SK-N-SH (cell line): Measurements from ENCODE around the gene TRIM68.

Experiments used
- CHD2 ChIP-seq: fragments of 150-350 bp; IDR thresholded peaks from 2 replicates; pipeline ENCODE4 v1.6.1; 2018; ENCODE audit warnings: low read length; ENCODE audit not compliant: partially characterized antibody
- CTCF ChIP-seq: fragments of 200-600 bp; sonication (generic); IDR thresholded peaks from 2 replicates; pipeline ENCODE4 v1.6.1; 2017; ENCODE audit warnings: antibody characterized with exemption, mild to moderate bottlenecking, moderate library complexity
- GABPA ChIP-seq: IDR thresholded peaks from 2 replicates; pipeline ENCODE4 v1.4.0; 2012; ENCODE audit warnings: low read depth, mild to moderate bottlenecking
- JUND ChIP-seq: IDR thresholded peaks from 2 replicates; pipeline ENCODE4 v1.4.0; 2012
- NRF1 ChIP-seq: IDR thresholded peaks from 2 replicates; pipeline ENCODE4 v1.6.1; 2012; ENCODE audit warnings: low read depth, mild to moderate bottlenecking, low read length
- PBX3 ChIP-seq: IDR thresholded peaks from 2 replicates; pipeline ENCODE4; 2012
- REST ChIP-seq: IDR thresholded peaks from 2 replicates; pipeline ENCODE4 v1.6.1; 2012; ENCODE audit warnings: mild to moderate bottlenecking, low read depth, low read length, moderate library complexity

GRCh38 chr11:4644233-4644632 is 36.2 kb upstream of the TRIM68 start:
- TF ChIP-seq PBX3: no peak
- no peak for TF ChIP-seq CHD2
- TF ChIP-seq CTCF: no peak
- TF ChIP-seq JUND: no peak
- TF ChIP-seq NRF1: no peak
- TF ChIP-seq GABPA: no peak
- no peak for TF ChIP-seq REST
